Myocyte (in vitro differentiated cells): ENCODE measurements around the gene HDAC4. TPM values are rescaled to one million over a fixed set of nuclear protein-coding genes. Genes with fewer than 3 reads are reported as not detected.

Experiments
- DNase-seq: peaks from one replicate; pipeline ENCODE4 v3.0.0-alpha.2; 2012; ENCODE audit warnings: low read depth
- total RNA-seq: library from RNA; depleted of rRNA; stranded (reverse); fragments of >200 nt; gene quantifications from 2 replicates; pipeline ENCODE4 v1.2.3, GENCODE V29; 2014

The HDAC4 gene
- total RNA-seq, 1 donor from 2014 or later: 38.5 TPM

GRCh38 chr2:239285071-239285931 lies 115.5 kb downstream of the HDAC4 start:
- DNase-seq: no peak

DNA sequence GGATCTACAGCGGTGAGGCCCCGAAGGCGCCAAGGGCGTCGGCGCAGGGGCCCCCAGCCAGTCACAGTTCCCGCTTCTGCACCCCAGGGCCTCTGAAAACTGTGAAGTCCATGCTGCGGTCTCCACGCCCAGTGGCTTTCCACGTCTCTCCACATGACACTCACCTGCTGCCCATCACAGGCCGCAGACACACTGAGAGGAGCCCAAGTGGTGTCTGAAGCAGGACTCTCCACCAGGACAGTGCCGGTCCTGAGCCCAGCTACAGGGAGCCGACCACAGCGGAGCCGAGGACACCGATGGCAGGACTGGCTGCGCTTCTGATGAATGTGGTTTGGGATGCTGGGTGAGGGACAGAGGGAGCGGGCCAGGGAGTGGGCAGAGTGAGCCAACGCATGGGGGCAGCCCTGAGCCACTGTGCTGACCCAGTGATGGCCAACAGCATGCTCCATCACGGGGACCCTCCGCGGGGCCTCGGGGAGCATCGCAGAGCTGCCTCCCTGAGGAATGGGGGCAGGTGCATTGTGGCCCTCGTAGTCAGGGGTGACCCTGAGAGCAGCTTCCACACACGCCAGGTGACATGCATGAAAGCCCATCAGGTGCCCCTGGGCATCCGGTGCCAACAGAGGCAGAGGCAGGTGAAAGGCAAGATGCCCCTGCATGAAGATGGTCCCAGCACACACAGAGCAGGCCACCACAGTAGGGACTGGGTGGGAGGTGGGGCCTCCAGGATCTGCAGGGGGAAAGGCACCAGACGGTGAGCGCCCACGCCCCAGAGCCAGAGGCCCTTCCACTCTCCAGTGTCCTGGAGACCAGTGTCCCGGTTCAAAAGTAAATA lies 116.6 kb downstream of the HDAC4 start:
- DNase-seq: no peak

- DNase-seq: no peak
Measured at GRCh38 chr2:239283288-239283945, 117.4 kb downstream of the HDAC4 start.

GRCh38 chr2:239282448-239283287 lies 118.2 kb downstream of the HDAC4 start:
- no peak for DNase-seq

DNA sequence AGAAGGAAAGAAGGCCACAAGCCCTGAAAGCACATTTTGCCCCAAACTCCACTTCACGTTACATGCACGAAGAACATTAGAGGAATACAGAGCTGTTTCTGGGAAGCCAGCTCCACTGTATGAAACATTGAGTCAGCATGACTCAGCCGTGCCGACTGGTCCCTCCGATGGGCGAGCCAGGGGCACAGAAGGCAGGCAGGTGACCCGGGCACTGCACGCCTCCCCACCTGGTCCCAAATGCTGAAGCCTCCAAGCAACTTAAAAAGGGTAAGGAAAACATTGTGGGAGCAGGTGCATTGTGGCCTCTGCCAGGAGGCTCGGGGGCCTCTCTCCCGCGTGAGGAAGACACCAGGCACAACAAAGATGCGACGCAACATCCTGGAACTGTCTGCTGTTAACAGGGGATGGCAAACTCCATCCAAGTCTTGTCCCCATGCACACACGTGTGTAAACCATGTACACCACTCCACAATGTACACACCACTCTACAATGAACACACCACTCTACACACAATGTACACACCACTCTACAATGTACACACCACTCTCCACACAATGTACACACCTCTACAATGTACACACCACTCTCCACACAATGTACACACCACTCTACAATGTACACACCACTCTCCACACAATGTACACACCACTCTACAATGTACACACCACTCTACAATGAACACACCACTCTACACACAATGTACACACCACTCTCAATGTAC lies 120.4 kb downstream of the HDAC4 start:
- DNase-seq: peak; percentile 81

- peak; percentile 20 for DNase-seq
Measured at GRCh38 chr2:239279508-239280295, 121.1 kb downstream of the HDAC4 start.

- DNase-seq: peak; percentile 55
Measured at GRCh38 chr2:239278941-239279365, 121.9 kb downstream of the HDAC4 start.

GRCh38 chr2:239278361-239278760 lies 122.5 kb downstream of the HDAC4 start:
- DNase-seq: no peak

DNA sequence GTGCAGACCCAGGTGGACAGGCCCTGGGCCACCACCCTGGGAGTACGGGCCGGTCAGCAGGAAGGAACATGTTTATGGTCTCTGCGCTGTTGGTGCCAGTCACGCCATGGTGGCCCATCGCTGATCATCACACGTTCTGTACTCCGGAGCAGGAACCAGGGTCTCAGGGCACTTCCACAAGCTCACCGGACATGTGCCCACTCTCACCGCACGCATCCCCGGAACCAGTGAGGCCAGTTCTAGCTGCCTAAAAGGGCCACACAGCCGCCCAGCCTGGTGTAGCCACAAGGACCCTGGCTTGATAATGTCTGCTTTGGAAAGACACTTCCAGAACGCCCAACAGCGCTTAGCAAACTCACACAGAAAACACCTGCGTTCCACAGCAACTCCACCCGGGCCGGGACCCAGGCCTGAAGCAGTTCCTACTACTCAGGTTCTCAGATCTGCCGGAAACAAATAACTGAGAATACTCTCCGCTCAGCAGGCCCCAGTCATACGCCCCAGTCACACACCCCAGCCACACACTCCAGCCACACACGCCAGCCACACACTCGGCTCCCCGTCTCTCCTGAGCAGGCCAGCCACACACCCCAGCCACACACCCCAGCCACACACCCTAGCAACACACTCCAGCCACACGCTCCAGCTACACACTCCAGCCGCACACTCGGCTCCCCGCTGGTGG lies 123.3 kb downstream of the HDAC4 start:
- DNase-seq: no peak

- no peak for DNase-seq
Measured at GRCh38 chr2:239276851-239277250, 124.0 kb downstream of the HDAC4 start.

- DNase-seq: peak; percentile 91
Measured at GRCh38 chr2:239275847-239276831, 124.7 kb downstream of the HDAC4 start.

DNA sequence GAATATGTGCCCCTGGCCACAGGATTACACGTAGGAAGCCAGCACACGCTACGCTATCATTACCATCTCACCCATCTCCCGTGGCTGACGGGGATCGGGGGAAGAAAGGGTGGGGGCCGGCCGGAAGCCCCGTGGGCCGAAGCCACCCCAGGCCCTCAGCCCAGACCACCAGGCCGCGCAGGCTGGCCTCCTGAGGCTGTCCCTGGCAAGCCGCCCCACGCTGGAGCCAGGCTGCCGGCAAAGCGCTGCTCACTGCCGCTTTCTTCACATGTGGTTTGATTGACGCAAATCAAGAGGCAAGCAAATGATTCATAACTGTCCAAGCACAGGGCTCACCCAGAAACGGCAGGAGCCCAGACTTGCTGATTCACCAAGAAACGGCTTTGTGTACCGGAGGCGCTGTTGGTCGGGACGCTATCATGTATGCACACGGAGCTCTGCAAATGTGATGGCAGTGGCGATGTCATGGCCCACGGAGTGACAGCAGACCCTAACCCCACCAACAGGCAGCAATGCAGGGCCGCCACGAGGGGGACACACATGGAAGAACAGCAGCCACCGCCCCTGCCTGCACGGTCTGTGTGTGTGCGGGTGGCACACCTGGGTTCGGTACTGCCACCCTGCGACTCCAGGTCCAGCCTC lies 125.7 kb downstream of the HDAC4 start:
- DNase-seq: peak; percentile 94

- peak; percentile 72 for DNase-seq
Measured at GRCh38 chr2:239274391-239275043, 126.3 kb downstream of the HDAC4 start.

- no peak for DNase-seq
Measured at GRCh38 chr2:239273280-239274234, 127.3 kb downstream of the HDAC4 start.

DNA sequence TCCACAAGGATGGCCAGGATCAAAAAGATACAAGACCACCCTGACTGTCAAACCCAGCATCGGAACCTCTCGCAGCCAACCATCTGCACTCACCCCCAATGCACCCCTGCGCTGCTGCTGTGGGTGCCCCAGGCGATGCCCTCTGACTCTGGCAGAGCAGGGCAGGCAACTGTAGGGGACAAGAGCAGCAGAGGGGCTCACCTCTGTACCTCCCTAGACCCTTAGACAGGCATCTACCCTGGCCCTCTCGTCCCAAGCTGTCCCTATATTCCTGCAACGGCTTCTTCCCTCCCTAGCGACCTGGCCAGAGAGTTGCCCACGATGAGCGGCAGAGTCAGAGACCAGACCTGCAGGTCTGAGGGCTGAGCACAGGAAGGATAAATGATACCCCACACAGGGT lies 128.2 kb downstream of the HDAC4 start:
- no peak for DNase-seq
